HepG2 (cell line): ENCODE measurements around the gene SERINC2.
A peak's percentile ranks its signal among the peaks of the same experiment; 100 is the strongest.

Experiments
- AGO2 ChIP-seq: fragments of 200-400 bp; formaldehyde crosslinking; optimal IDR thresholded peaks from 2 replicates; pipeline ENCODE3; 2017; ENCODE audit warnings: mild to moderate bottlenecking, low read depth, low read length, moderate library complexity
- BHLHE40 ChIP-seq: IDR thresholded peaks from 2 replicates; pipeline ENCODE4 v1.6.1; 2011; ENCODE audit warnings: low read length, improper control_type of control experiment
- SALL2 ChIP-seq: sonication (generic); formaldehyde crosslinking; IDR thresholded peaks from 2 replicates; pipeline ENCODE4 v1.8.1; 2023; ENCODE audit warnings: mild to moderate bottlenecking, missing genetic modification reagents, inconsistent platforms
- SAP130 ChIP-seq: IDR thresholded peaks from 2 replicates; pipeline ENCODE4 v1.6.1; 2016; ENCODE audit warnings: low read depth
- SMC3 ChIP-seq: IDR thresholded peaks from 2 replicates; pipeline ENCODE4 v1.6.1; 2011; ENCODE audit warnings: low read length, improper control_type of control experiment
- YY1 ChIP-seq: IDR thresholded peaks from 2 replicates; pipeline ENCODE4 v1.6.1; 2011; ENCODE audit warnings: low read length, low read depth, moderate library complexity, mild to moderate bottlenecking; ENCODE audit not compliant: insufficient read depth, insufficient replicate concordance
- ZNF207 ChIP-seq: fragments of 450-650 bp; IDR thresholded peaks from 2 replicates; pipeline ENCODE4 v1.6.1; 2016; ENCODE audit warnings: antibody characterized with exemption, borderline replicate concordance
- ZNF253 ChIP-seq: sonication (generic); formaldehyde crosslinking; IDR thresholded peaks from 2 replicates; pipeline ENCODE4 v1.8.0; 2022; ENCODE audit warnings: mild to moderate bottlenecking, missing genetic modification reagents, borderline replicate concordance
- ZNF644 ChIP-seq: IDR thresholded peaks from 2 replicates; pipeline ENCODE4 v1.6.1; 2016; ENCODE audit warnings: low read depth
- ZNF83 ChIP-seq: sonication (generic); formaldehyde crosslinking; IDR thresholded peaks from 2 replicates; pipeline ENCODE4 v1.4.0; 2020; ENCODE audit warnings: missing genetic modification reagents, mild to moderate bottlenecking, borderline replicate concordance
- TF ChIP-seq, protein P1 (sequence below): IDR thresholded peaks from 2 replicates; pipeline ENCODE4 v1.6.1; 2012; ENCODE audit warnings: inconsistent platforms
- TF ChIP-seq, protein P2 (sequence below), 2 experiments: IDR thresholded peaks; 2 replicates each; pipeline ENCODE4 v1.6.1; 2011 to 2012; ENCODE audit warnings: low read length in 2 of 2, borderline replicate concordance in 1 of 2, low read depth in 1 of 2, mild to moderate bottlenecking in 1 of 2, moderate library complexity in 1 of 2

DNA sequence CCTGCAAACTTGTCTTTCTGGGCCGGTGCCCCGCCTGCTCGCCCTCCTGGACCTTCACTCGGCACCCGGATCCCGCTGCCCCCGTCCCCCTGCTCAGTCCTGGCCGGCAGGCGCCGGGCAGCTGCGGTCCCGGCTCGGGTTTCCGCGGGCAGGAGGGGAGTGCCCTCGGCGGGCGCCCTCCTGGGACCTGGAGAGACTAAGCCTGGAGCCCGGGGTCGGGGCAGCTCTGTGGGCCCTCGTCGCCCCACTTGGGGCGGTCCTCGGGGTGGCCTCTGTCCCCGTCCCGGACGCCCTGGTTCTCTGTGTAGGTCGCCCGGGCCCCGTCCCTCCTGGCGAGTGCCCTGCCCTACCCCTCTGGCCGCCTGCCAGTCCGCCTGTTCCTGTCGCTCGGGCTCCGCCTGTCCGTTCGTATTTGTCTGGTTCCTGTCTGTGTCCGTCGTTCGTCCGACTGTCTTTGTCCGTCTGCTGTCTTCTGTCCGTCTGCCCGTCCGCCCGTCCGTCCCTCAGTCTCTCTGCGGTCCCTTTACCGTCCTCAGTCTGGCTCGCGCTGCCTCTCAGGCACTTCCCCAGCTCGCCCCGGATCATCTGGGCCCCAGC, 490 bp downstream of the SERINC2 start:
- TF ChIP-seq SALL2 (CRISPR knock-in tag) (0 out of 2 replicates have a peak, but pooled peaks have one; percentile 37), YY1 (no peak), BHLHE40 (no peak), SAP130 (CRISPR knock-in tag) (no peak; the same call in none of the 2 replicates), SMC3 (no peak), ZNF644 (CRISPR knock-in tag) (no peak), ZNF207 (no peak), ZNF253 (CRISPR knock-in tag) (no peak), AGO2 (peak; percentile 40), ZNF83 (CRISPR knock-in tag) (no peak)
- TF ChIP-seq, protein P1, sequence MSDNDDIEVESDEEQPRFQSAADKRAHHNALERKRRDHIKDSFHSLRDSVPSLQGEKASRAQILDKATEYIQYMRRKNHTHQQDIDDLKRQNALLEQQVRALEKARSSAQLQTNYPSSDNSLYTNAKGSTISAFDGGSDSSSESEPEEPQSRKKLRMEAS = no peak; the same call in 1 of the 2 replicates
- TF ChIP-seq, protein P2, sequence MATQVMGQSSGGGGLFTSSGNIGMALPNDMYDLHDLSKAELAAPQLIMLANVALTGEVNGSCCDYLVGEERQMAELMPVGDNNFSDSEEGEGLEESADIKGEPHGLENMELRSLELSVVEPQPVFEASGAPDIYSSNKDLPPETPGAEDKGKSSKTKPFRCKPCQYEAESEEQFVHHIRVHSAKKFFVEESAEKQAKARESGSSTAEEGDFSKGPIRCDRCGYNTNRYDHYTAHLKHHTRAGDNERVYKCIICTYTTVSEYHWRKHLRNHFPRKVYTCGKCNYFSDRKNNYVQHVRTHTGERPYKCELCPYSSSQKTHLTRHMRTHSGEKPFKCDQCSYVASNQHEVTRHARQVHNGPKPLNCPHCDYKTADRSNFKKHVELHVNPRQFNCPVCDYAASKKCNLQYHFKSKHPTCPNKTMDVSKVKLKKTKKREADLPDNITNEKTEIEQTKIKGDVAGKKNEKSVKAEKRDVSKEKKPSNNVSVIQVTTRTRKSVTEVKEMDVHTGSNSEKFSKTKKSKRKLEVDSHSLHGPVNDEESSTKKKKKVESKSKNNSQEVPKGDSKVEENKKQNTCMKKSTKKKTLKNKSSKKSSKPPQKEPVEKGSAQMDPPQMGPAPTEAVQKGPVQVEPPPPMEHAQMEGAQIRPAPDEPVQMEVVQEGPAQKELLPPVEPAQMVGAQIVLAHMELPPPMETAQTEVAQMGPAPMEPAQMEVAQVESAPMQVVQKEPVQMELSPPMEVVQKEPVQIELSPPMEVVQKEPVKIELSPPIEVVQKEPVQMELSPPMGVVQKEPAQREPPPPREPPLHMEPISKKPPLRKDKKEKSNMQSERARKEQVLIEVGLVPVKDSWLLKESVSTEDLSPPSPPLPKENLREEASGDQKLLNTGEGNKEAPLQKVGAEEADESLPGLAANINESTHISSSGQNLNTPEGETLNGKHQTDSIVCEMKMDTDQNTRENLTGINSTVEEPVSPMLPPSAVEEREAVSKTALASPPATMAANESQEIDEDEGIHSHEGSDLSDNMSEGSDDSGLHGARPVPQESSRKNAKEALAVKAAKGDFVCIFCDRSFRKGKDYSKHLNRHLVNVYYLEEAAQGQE (IDR thresholded peaks at IDR 0.05; ENCODE audit: borderline replicate concordance in 1 of 2, low read depth in 1 of 2, low read length in 2 of 2) = no peak
